ENCODE measurements around the gene PTPRT. TPM values are rescaled to one million over a fixed set of nuclear protein-coding genes. Genes with fewer than 3 reads are reported as not detected.

PTPRT gene
- total RNA-seq, 4 donors from 2014 or later = under 0.01 to 2.1 TPM; not detected in 2

DNA sequence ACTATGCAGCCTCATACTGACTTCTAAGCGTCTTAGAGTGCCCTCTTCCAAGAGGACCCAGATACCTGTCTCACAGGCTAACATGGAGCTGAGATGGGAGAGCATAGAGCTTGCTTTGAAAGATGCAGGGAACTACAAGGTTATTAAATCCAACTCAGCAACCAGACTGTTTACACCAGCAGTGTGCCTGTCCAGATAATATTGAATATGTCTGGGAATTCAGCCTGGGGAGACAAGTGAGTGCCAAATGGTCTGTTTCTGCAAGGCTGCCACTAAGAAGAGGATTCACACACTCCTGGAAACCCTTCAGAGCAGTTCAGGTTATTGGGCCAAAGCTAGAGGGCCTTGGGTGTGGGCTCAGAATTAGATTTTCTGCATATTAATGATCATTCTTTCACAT, 547.8 kb downstream of the PTPRT start:
- intact Hi-C loops (cut with DNase I; ENCODE audit: low total_unique reads) = no loop called here
- Histone ChIP-seq H3K27ac (no peak overlapping the region), H3K27me3 (no peaks in the 10 kb centered on the region), H3K4me3 (no peak overlapping the region), H3K9me3 (no peaks in the 10 kb centered on the region), H3K4me1 (no peaks in the 10 kb centered on the region), H3K36me3 (no peaks in the 10 kb centered on the region)
- no peak for DNase-seq
- no peak for TF ChIP-seq CTCF (IDR thresholded peaks at IDR 0.05)
- no peak for TF ChIP-seq POLR2A (IDR thresholded peaks at IDR 0.05)

DNA sequence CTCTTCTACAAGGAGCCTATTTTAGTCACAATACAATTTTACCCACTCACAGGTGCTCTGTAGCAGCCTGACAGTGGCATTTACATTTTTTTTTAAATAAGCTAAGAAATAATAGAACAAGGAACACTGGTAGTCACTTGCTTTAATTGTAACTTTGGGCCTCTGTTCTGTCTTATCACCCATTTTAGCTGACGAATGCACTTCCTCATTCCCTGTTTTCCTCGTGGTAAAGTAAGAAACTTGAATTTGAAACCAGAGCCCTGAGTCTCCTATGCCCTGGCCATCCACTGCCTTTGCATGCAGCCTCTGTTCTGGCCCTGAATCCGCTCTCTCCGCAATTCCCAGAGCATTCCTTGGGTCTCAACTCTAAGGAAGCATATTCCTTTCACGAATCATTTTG, 550.6 kb downstream of the PTPRT start:
- DNase-seq = no peak
- no peaks in the 10 kb centered on the region for H3K4me1 ChIP-seq
- H3K36me3 ChIP-seq = no peaks in the 10 kb centered on the region
- TF ChIP-seq POLR2A (IDR thresholded peaks at IDR 0.05) (no peak), CTCF (IDR thresholded peaks at IDR 0.05) (no peak)
- no peak overlapping the region for H3K27ac ChIP-seq
- H3K27me3 ChIP-seq = no peaks in the 10 kb centered on the region
- H3K9me3 ChIP-seq = no peaks in the 10 kb centered on the region
- no peak overlapping the region for H3K4me3 ChIP-seq
- intact Hi-C loops (cut with DNase I; ENCODE audit: low total_unique reads) = no loop called here

DNA sequence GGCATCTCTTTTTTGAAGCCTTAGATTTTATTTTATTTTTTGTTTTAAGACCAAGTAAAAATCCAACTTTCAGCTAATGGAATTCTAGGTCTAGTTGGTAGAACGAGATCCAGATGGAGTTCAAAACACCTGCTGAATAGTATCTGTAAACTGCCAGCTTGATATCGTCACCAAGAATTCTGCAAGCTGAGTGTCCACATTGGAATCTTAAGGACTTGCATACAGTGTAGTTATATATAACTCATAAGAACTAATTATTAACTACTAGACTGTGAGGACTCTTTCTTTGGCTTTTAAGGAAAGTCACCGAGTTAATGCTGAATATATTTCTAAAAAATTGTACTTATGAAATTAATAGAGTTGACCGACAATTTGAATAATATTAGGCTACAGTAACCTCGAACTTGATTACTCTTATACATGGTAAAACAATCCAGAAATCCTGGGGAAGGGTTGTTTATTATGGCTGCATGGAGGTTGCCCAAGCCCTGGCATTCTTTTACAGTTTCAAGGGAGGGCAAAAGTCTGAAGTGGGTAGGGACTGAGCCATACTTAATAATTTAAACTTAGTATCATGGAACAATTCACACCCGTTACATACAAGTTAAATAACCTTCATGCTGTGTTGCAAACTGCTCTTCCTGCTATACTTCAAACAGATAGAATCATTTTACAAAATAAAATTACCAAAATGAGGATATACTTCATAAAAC, 553.9 kb downstream of the PTPRT start:
- Histone ChIP-seq H3K27ac (no peak overlapping the region), H3K27me3 (no peaks in the 10 kb centered on the region), H3K36me3 (no peaks in the 10 kb centered on the region), H3K9me3 (no peaks in the 10 kb centered on the region), H3K4me3 (no peak overlapping the region), H3K4me1 (no peaks in the 10 kb centered on the region)
- TF ChIP-seq CTCF (IDR thresholded peaks at IDR 0.05) (no peak), POLR2A (IDR thresholded peaks at IDR 0.05) (no peak)
- intact Hi-C loops (cut with DNase I; ENCODE audit: low total_unique reads) = no loop called here
- no peak for DNase-seq

DNA sequence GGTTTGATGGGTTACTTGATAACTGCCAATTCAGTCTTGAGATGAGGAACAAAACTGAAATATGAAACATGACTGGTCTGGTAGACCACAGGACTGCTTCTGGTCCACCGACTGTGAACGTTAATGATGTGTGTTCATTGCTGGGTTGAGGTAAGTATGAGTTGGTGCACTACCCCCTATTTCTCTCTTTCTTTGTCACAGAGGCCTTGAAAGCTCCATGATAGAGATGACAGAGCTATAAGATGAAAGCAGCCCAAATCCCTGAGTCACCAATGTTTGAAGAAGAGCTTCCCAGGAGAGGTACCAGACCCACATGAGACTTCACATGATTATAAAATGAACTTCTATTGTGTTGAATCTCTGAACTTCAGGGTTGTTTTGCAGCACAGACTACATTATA, 555.5 kb downstream of the PTPRT start:
- TF ChIP-seq POLR2A (IDR thresholded peaks at IDR 0.05) (no peak), CTCF (IDR thresholded peaks at IDR 0.05) (no peak)
- no peaks in the 10 kb centered on the region for H3K4me1 ChIP-seq
- intact Hi-C loops (cut with DNase I; ENCODE audit: low total_unique reads) = no loop called here
- no peaks in the 10 kb centered on the region for H3K36me3 ChIP-seq
- no peaks in the 10 kb centered on the region for H3K9me3 ChIP-seq
- no peak for DNase-seq
- H3K4me3 ChIP-seq = no peak overlapping the region
- no peak overlapping the region for H3K27ac ChIP-seq
- H3K27me3 ChIP-seq = no peaks in the 10 kb centered on the region

GRCh38 chr20:42628683-42629082, 561.0 kb downstream of the PTPRT start:
- no peak for TF ChIP-seq CTCF (IDR thresholded peaks at IDR 0.05)
- H3K4me1 ChIP-seq = no peaks in the 10 kb centered on the region
- no peak overlapping the region for H3K4me3 ChIP-seq
- intact Hi-C loops (cut with DNase I; ENCODE audit: low total_unique reads) = no loop called here
- H3K27me3 ChIP-seq = no peaks in the 10 kb centered on the region
- H3K36me3 ChIP-seq = no peaks in the 10 kb centered on the region
- DNase-seq = no peak
- H3K27ac ChIP-seq = no peak overlapping the region
- no peaks in the 10 kb centered on the region for H3K9me3 ChIP-seq

Data from uterus (tissue), 4 donors.